SK-N-SH (cell line): Measurements from ENCODE around the gene BRINP3. TPM values are rescaled to one million over a fixed set of nuclear protein-coding genes. Genes with fewer than 3 reads are reported as not detected.

Experiments used
- CTCF ChIA-PET: fragments of 300-600, 350-600 bp; formaldehyde crosslinking; extraction: SDS; loops from one replicate; lab custom pipeline; 2021; lab: Yijun Ruan, JAX
- POLR2A ChIA-PET: fragments of 350-600 bp; sonication (Branson Sonifier 250); formaldehyde crosslinking; extraction: SDS; loops from one replicate; lab custom pipeline; 2020; ENCODE audit warnings: antibody characterized with exemption, inconsistent platforms; lab: Yijun Ruan, JAX
- DNase-seq: peaks from one replicate; pipeline ENCODE4 v3.0.0; 2012
- H2AFZ ChIP-seq: fragments of 200-600 bp; sonication (generic); 2 replicates; pipeline ENCODE4 v1.8.1; 2016; ENCODE audit warnings: antibody characterized with exemption, mild to moderate bottlenecking, low read depth
- H3F3A ChIP-seq: fragments of 200-600 bp; sonication (generic); replicated peaks from 2 replicates; pipeline ENCODE3; 2016; ENCODE audit warnings: antibody characterized with exemption, mild to moderate bottlenecking; ENCODE audit not compliant: insufficient read depth
- H3K27ac ChIP-seq, 2 experiments: fragments of 200-500 bp in 1 of 2; fragments of 200-600 bp in 1 of 2; sonication (Bioruptor generic) in 1 of 2; sonication (generic), shearing (Covaris generic) in 1 of 2; 2 replicates each; pipeline versions ENCODE4 v1.5.1 to v1.6.1; 2014 to 2016; ENCODE audit warnings: low read depth in 2 of 2, inconsistent platforms in 1 of 2, low read length in 1 of 2, mild to moderate bottlenecking in 1 of 2, mixed read lengths in 1 of 2
- H3K27me3 ChIP-seq: fragments of 200-600 bp; sonication (generic), shearing (Covaris generic); 2 replicates; pipeline ENCODE4 v1.6.1; 2016; ENCODE audit warnings: mixed run types; ENCODE audit not compliant: insufficient read depth
- H3K36me3 ChIP-seq, 2 experiments: fragments of 200-500 bp in 1 of 2; fragments of 200-600 bp in 1 of 2; sonication (Bioruptor generic) in 1 of 2; sonication (generic) in 1 of 2; replicated peaks in 1 of 2; 2 replicates each; pipeline versions ENCODE3 to v1.5.1; 2014 to 2016; ENCODE audit warnings: low read length in 1 of 2, mild to moderate bottlenecking in 1 of 2; ENCODE audit not compliant: insufficient read depth in 2 of 2, control insufficient read depth in 1 of 2
- H3K4me1 ChIP-seq, 2 experiments: fragments of 200-500 bp in 1 of 2; fragments of 200-600 bp in 1 of 2; sonication (Bioruptor generic) in 1 of 2; sonication (generic), shearing (Covaris generic) in 1 of 2; 2 replicates each; pipeline versions ENCODE4 v1.5.1 to v1.6.1; 2014 to 2016; ENCODE audit warnings: low read depth in 1 of 2, low read length in 1 of 2, mixed run types in 1 of 2; ENCODE audit not compliant: insufficient read depth in 2 of 2, control insufficient read depth in 1 of 2
- H3K4me2 ChIP-seq: fragments of 200-600 bp; sonication (generic), shearing (Covaris generic); 2 replicates; pipeline ENCODE4 v1.6.1; 2017; ENCODE audit warnings: mixed run types
- H3K4me3 ChIP-seq, 2 experiments: fragments of 200-500 bp in 1 of 2; fragments of 200-600 bp in 1 of 2; sonication (Bioruptor generic) in 1 of 2; sonication (generic), shearing (Covaris generic) in 1 of 2; 2 replicates each; pipeline versions ENCODE4 v1.5.1 to v1.8.1; 2014 to 2016; ENCODE audit warnings: low read depth in 2 of 2, inconsistent platforms in 1 of 2, low read length in 1 of 2, mild to moderate bottlenecking in 1 of 2, mixed read lengths in 1 of 2, moderate library complexity in 1 of 2
- H3K79me2 ChIP-seq: fragments of 200-600 bp; sonication (generic); 2 replicates; pipeline ENCODE4 v1.8.1; 2017; ENCODE audit warnings: mild to moderate bottlenecking; ENCODE audit not compliant: insufficient read depth
- H3K9ac ChIP-seq: fragments of 200-600 bp; sonication (generic); 2 replicates; pipeline ENCODE4 v1.6.1; 2017; ENCODE audit warnings: mixed run types
- H3K9me2 ChIP-seq: fragments of 200-600 bp; sonication (generic); 2 replicates; pipeline ENCODE4 v1.6.1; 2017; ENCODE audit warnings: mixed run types
- H3K9me3 ChIP-seq: fragments of 200-600 bp; sonication (generic); 2 replicates; pipeline ENCODE4 v1.6.1; 2017; ENCODE audit warnings: mixed run types, mild to moderate bottlenecking, moderate library complexity
- H4K20me1 ChIP-seq: fragments of 200-600 bp; sonication (generic); 2 replicates; pipeline ENCODE4 v1.6.1; 2017; ENCODE audit warnings: mild to moderate bottlenecking, mixed run types; ENCODE audit not compliant: insufficient read depth
- CHD2 ChIP-seq: fragments of 150-350 bp; IDR thresholded peaks from 2 replicates; pipeline ENCODE4 v1.6.1; 2018; ENCODE audit warnings: low read length; ENCODE audit not compliant: partially characterized antibody
- ELF1 ChIP-seq: IDR thresholded peaks from 2 replicates; pipeline ENCODE4 v1.4.0; 2012
- FOSL2 ChIP-seq: IDR thresholded peaks from 2 replicates; pipeline ENCODE4 v1.4.0; 2012; ENCODE audit warnings: low read depth, mild to moderate bottlenecking, moderate library complexity, borderline replicate concordance
- FOXJ3 ChIP-seq: sonication (generic); formaldehyde crosslinking; IDR thresholded peaks from 2 replicates; pipeline ENCODE4 v1.5.1; 2020; ENCODE audit warnings: mild to moderate bottlenecking, missing genetic modification reagents
- MEF2A ChIP-seq: IDR thresholded peaks from 2 replicates; pipeline ENCODE4 v1.4.0; 2012; ENCODE audit warnings: low read depth, borderline replicate concordance
- NFIC ChIP-seq: IDR thresholded peaks from 2 replicates; pipeline ENCODE4 v1.4.0; 2012; ENCODE audit warnings: borderline replicate concordance
- NRF1 ChIP-seq: IDR thresholded peaks from 2 replicates; pipeline ENCODE4 v1.6.1; 2012; ENCODE audit warnings: low read depth, mild to moderate bottlenecking, low read length
- RAD21 ChIP-seq: IDR thresholded peaks from 2 replicates; pipeline ENCODE4 v1.6.1; 2012; ENCODE audit warnings: mild to moderate bottlenecking, low read length
- RCOR1 ChIP-seq: fragments of 150-350 bp; IDR thresholded peaks from 2 replicates; pipeline ENCODE4 v1.6.1; 2017; ENCODE audit warnings: antibody characterized with exemption, low read length
- RFX5 ChIP-seq: IDR thresholded peaks from 2 replicates; pipeline ENCODE4 v1.6.1; 2012; ENCODE audit warnings: mild to moderate bottlenecking, improper control_type of control experiment, low read length
- SIN3A ChIP-seq: IDR thresholded peaks from 2 replicates; pipeline ENCODE4 v1.6.1; 2012; ENCODE audit warnings: low read depth, mild to moderate bottlenecking, low read length, moderate library complexity, borderline replicate concordance
- TCF12 ChIP-seq: IDR thresholded peaks from 2 replicates; pipeline ENCODE4 v1.4.0; 2012
- TEAD4 ChIP-seq: IDR thresholded peaks from 2 replicates; pipeline ENCODE4 v1.4.0; 2012; ENCODE audit warnings: mild to moderate bottlenecking, borderline replicate concordance; ENCODE audit not compliant: insufficient read depth
- YY1 ChIP-seq: IDR thresholded peaks from 2 replicates; pipeline ENCODE4 v1.4.0; 2012; ENCODE audit warnings: low read depth, mild to moderate bottlenecking
- WGBS: methylation state at CpG from one replicate; pipeline ENCODE4 v1.1.6; 2017; ENCODE audit warnings: low lambda C conversion rate; 5-methylcytosine and 5-hydroxymethylcytosine counted together
- polyA plus RNA-seq, 3 experiments: library from polyadenylated mRNA; depleted of rRNA; stranded (reverse); fragments of >200 nt; gene quantifications; 2 replicates each; pipeline ENCODE4 v1.2.3, GENCODE V29; 2012
- TF ChIP-seq, protein P1 (sequence below): IDR thresholded peaks from 2 replicates; pipeline ENCODE4; 2012
- TF ChIP-seq, protein P2 (sequence below): IDR thresholded peaks from 2 replicates; pipeline ENCODE4 v1.4.0; 2012; ENCODE audit warnings: low read depth, borderline replicate concordance
- TF ChIP-seq, protein P3 (sequence below): fragments of 150-350 bp; IDR thresholded peaks from 2 replicates; pipeline ENCODE4 v1.6.1; 2017; ENCODE audit warnings: antibody characterized with exemption, low read length, low read depth, borderline replicate concordance

BRINP3 gene
- polyA plus RNA-seq, 1 of the 3 experiments (the other 2 are of a cell fraction), result not detected

DNA sequence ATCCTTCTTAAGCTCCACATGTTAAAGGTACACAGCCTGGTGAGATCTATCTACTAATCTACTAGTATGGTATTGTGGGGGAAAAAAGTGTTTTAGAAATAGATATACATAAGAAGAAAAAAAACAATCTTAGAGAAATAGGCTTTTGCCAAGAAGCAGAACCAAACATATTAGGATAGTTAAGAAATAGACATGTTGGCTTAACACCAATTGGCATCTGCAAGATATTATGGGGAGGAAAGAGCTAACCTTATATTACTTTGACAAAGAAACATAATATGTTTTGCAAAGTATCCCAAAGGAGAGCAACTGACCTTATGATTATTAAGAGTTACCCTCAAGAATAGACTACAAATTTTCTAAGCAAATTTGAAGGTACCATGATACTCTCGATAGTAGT, 202.9 kb downstream of the BRINP3 start:
- H3K79me2 ChIP-seq, result no peaks in the 10 kb centered on the region
- no peaks in the 10 kb centered on the region for H4K20me1 ChIP-seq
- H3K4me3 ChIP-seq, result no peak overlapping the region
- no peaks in the 10 kb centered on the region for H3K36me3 ChIP-seq
- no peaks in the 10 kb centered on the region for H3K9me2 ChIP-seq
- H2AFZ ChIP-seq, result no peak overlapping the region
- no peaks in the 10 kb centered on the region for H3K4me1 ChIP-seq
- CTCF ChIA-PET, result no interaction called here
- 85% methylated on average over 1 of the region's 1 CpG for WGBS
- no peak overlapping the region for H3K4me2 ChIP-seq
- POLR2A ChIA-PET, result no interaction called here
- TF ChIP-seq, protein P1, sequence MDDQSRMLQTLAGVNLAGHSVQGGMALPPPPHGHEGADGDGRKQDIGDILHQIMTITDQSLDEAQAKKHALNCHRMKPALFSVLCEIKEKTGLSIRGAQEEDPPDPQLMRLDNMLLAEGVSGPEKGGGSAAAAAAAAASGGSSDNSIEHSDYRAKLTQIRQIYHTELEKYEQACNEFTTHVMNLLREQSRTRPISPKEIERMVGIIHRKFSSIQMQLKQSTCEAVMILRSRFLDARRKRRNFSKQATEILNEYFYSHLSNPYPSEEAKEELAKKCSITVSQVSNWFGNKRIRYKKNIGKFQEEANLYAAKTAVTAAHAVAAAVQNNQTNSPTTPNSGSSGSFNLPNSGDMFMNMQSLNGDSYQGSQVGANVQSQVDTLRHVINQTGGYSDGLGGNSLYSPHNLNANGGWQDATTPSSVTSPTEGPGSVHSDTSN, result no peak
- TF ChIP-seq FOXJ3 (no peak), RAD21 (no peak), NFIC (no peak), RCOR1 (no peak), SIN3A (no peak), FOSL2 (no peak), TCF12 (no peak)
- TF ChIP-seq, protein P2, sequence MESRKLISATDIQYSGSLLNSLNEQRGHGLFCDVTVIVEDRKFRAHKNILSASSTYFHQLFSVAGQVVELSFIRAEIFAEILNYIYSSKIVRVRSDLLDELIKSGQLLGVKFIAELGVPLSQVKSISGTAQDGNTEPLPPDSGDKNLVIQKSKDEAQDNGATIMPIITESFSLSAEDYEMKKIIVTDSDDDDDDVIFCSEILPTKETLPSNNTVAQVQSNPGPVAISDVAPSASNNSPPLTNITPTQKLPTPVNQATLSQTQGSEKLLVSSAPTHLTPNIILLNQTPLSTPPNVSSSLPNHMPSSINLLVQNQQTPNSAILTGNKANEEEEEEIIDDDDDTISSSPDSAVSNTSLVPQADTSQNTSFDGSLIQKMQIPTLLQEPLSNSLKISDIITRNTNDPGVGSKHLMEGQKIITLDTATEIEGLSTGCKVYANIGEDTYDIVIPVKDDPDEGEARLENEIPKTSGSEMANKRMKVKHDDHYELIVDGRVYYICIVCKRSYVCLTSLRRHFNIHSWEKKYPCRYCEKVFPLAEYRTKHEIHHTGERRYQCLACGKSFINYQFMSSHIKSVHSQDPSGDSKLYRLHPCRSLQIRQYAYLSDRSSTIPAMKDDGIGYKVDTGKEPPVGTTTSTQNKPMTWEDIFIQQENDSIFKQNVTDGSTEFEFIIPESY, result no peak
- TF ChIP-seq, all 33 proteins: peak for 0
- no peaks in the 10 kb centered on the region for H3F3A ChIP-seq
- H3K9ac ChIP-seq, result no peak overlapping the region
- H3K27ac ChIP-seq, result no peak overlapping the region
- no peak for DNase-seq
- no peaks in the 10 kb centered on the region for H3K27me3 ChIP-seq
- H3K9me3 ChIP-seq, result no peaks in the 10 kb centered on the region

DNA sequence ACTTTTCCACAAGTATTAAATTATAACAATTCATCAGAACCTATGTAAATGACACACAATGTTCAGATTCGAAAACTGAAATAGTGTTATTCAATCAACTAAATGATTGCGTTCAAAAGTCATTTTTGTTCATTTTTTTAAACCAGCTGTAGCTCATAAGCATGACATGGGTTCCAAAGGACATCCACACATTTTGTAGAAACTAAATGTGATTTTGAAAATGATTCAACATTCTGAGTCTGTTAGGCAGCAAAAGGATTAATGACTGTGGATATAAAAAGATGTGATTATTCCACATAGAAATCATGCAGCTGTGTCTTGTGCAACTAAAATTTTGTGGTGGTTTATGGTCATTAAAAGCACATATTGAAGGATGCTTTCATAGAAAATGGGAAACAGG, 204.5 kb downstream of the BRINP3 start:
- Histone ChIP-seq H3K9me2 (no peaks in the 10 kb centered on the region), H3K79me2 (no peaks in the 10 kb centered on the region), H4K20me1 (no peaks in the 10 kb centered on the region), H3K4me1 (no peaks in the 10 kb centered on the region), H3K4me3 (no peak overlapping the region), H3K9me3 (no peaks in the 10 kb centered on the region), H3K27me3 (no peaks in the 10 kb centered on the region), H2AFZ (no peak overlapping the region), H3K36me3 (no peaks in the 10 kb centered on the region), H3K9ac (no peak overlapping the region), H3K4me2 (no peak overlapping the region), H3K27ac (no peak overlapping the region), H3F3A (no peaks in the 10 kb centered on the region)
- WGBS, result 68% methylated on average over 2 of the region's 2 CpGs
- TF ChIP-seq MEF2A, result no peak
- TF ChIP-seq RFX5, result no peak
- no peak for TF ChIP-seq ELF1
- no peak for TF ChIP-seq TEAD4
- TF ChIP-seq, protein P3, sequence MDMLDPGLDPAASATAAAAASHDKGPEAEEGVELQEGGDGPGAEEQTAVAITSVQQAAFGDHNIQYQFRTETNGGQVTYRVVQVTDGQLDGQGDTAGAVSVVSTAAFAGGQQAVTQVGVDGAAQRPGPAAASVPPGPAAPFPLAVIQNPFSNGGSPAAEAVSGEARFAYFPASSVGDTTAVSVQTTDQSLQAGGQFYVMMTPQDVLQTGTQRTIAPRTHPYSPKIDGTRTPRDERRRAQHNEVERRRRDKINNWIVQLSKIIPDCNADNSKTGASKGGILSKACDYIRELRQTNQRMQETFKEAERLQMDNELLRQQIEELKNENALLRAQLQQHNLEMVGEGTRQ, result no peak
- TF ChIP-seq CHD2, result no peak
- TF ChIP-seq NFIC, result no peak
- no peak for TF ChIP-seq YY1
- TF ChIP-seq NRF1, result no peak
- CTCF ChIA-PET, result no interaction called here
- POLR2A ChIA-PET, result no interaction called here
- DNase-seq, result no peak
